KMS-11 (cell line): Measurements from ENCODE around the gene RNPS1.
"Not testable (repeated sequence)": the region's sequence is repeated elsewhere in the genome, so short reads cannot be mapped to it uniquely, and the experiment has no call there.

Source experiments
- H2AFZ ChIP-seq: fragments of 200-600 bp; sonication (generic); 2 replicates; pipeline ENCODE4 v1.6.1; 2016; ENCODE audit warnings: antibody characterized with exemption, mixed run types, low read depth
- H3K27ac ChIP-seq: fragments of 200-600 bp; sonication (generic); 2 replicates; pipeline ENCODE4 v1.6.1; 2016; ENCODE audit warnings: mild to moderate bottlenecking, mixed run types
- H3K27me3 ChIP-seq: fragments of 200-600 bp; sonication (generic); 2 replicates; pipeline ENCODE4 v1.6.1; 2017; ENCODE audit warnings: mild to moderate bottlenecking, low read depth, mixed run types, moderate library complexity; ENCODE audit not compliant: insufficient read depth
- H3K36me3 ChIP-seq: fragments of 200-600 bp; sonication (generic); 2 replicates; pipeline ENCODE4 v1.6.1; 2017; ENCODE audit warnings: mild to moderate bottlenecking, mixed run types; ENCODE audit not compliant: insufficient read depth
- H3K4me1 ChIP-seq: fragments of 200-600 bp; sonication (generic); 2 replicates; pipeline ENCODE4 v1.6.1; 2016; ENCODE audit warnings: mild to moderate bottlenecking, low read depth, mixed run types; ENCODE audit not compliant: poor library complexity, severe bottlenecking
- H3K4me2 ChIP-seq: fragments of 200-600 bp; sonication (generic); 2 replicates; pipeline ENCODE4 v1.7.0; 2016; ENCODE audit warnings: mild to moderate bottlenecking, mixed run types
- H3K4me3 ChIP-seq: fragments of 200-600 bp; sonication (generic); IDR thresholded peaks from 2 replicates; pipeline ENCODE4 v1.6.1; 2017; ENCODE audit warnings: low read depth, low read length, mixed read lengths; ENCODE audit not compliant: insufficient read depth
- H3K79me2 ChIP-seq: fragments of 200-600 bp; sonication (generic); 2 replicates; pipeline ENCODE4 v1.6.1; 2016; ENCODE audit warnings: low read depth, mixed run types; ENCODE audit not compliant: insufficient read depth
- H3K9ac ChIP-seq: fragments of 200-600 bp; sonication (generic); 2 replicates; pipeline ENCODE4 v1.6.1; 2016; ENCODE audit warnings: mild to moderate bottlenecking, mixed run types
- H4K20me1 ChIP-seq: fragments of 200-600 bp; sonication (generic); 2 replicates; pipeline ENCODE4 v1.6.1; 2016; ENCODE audit warnings: mild to moderate bottlenecking, mixed run types; ENCODE audit not compliant: insufficient read depth
- TF ChIP-seq, protein P1 (sequence below): fragments of 200-600 bp; sonication (generic); conservative IDR thresholded peaks from 2 replicates; pipeline ENCODE4 v1.6.1; 2017; ENCODE audit warnings: low read depth, mild to moderate bottlenecking, antibody characterized with exemption, low read length, moderate library complexity, mixed read lengths

Gene RNPS1

DNA sequence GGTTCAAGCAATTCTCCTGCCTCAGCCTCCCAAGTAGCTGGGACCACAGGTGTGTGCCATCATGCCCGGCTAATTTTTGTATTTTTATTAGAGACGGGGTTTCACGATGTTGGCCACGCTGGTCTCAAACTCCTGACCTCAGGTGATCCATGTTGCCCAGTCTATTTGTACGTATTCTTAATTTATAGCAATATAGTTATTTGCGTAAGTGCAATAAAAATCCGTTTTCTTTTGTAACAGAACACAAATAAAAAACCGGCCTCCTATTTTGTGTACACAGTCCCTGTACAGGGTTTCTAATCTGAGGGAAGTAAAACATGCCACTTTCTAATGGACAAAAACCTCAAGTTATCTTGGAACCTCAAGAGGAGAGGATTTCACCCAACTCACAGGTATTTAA lies 7.7 kb downstream of the RNPS1 start:
- Histone ChIP-seq H3K27me3 (0 out of 2 replicates have a peak, but pooled peaks cover 6% of the 10 kb centered on the region), H3K79me2 (peaks cover 70% of the 10 kb centered on the region), H3K27ac (no peak overlapping the region), H3K36me3 (peaks cover 43% of the 10 kb centered on the region; the same call in 1 of the 2 replicates), H3K4me1 (peaks cover 6% of the 10 kb centered on the region), H4K20me1 (peaks cover 21% of the 10 kb centered on the region), H2AFZ (no peak overlapping the region), H3K9ac (no peak overlapping the region), H3K4me2 (no peak overlapping the region), H3K4me3 (no peak overlapping the region)
- TF ChIP-seq, protein P1, sequence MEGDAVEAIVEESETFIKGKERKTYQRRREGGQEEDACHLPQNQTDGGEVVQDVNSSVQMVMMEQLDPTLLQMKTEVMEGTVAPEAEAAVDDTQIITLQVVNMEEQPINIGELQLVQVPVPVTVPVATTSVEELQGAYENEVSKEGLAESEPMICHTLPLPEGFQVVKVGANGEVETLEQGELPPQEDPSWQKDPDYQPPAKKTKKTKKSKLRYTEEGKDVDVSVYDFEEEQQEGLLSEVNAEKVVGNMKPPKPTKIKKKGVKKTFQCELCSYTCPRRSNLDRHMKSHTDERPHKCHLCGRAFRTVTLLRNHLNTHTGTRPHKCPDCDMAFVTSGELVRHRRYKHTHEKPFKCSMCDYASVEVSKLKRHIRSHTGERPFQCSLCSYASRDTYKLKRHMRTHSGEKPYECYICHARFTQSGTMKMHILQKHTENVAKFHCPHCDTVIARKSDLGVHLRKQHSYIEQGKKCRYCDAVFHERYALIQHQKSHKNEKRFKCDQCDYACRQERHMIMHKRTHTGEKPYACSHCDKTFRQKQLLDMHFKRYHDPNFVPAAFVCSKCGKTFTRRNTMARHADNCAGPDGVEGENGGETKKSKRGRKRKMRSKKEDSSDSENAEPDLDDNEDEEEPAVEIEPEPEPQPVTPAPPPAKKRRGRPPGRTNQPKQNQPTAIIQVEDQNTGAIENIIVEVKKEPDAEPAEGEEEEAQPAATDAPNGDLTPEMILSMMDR: no peak

GRCh38 chr16:2258530-2258929 lies 9.4 kb downstream of the RNPS1 start:
- not testable (repeated sequence) for H2AFZ ChIP-seq, H3K4me1 ChIP-seq, H3K27me3 ChIP-seq, H3K4me3 ChIP-seq, H4K20me1 ChIP-seq, H3K9ac ChIP-seq, H3K4me2 ChIP-seq, H3K27ac ChIP-seq
- H3K36me3 ChIP-seq: peaks cover 53% of the 10 kb centered on the region; the same call in 1 of the 2 replicates
- peaks cover 53% of the 10 kb centered on the region for H3K79me2 ChIP-seq

DNA sequence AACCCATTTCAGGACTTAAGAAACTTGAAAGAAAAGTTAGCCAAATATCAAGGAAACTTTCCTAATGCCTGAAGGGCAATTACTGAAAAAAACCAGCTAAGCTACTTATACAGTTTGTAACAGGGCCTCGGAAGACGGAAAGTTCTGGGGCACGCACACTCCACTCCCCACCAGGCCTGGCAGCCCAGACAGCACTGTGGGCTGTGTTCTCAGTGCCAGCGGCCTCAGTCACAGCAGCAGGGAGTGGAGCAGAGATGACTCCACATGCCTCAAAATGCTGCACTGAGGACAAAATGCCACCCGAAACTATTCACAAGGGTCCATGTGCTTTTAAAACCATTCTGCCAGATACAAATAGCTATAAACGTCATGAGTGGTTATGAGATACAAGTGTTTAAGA lies 10.2 kb downstream of the RNPS1 start:
- Histone ChIP-seq H3K36me3 (peaks cover 51% of the 10 kb centered on the region; the same call in 1 of the 2 replicates), H3K4me2 (no peak overlapping the region), H3K9ac (no peak overlapping the region), H3K4me1 (peaks cover 3% of the 10 kb centered on the region), H3K27me3 (0 out of 2 replicates have a peak, but pooled peaks cover 6% of the 10 kb centered on the region), H3K79me2 (peaks cover 45% of the 10 kb centered on the region; the same call in 1 of the 2 replicates), H4K20me1 (no peaks in the 10 kb centered on the region), H3K4me3 (no peak overlapping the region), H2AFZ (no peak overlapping the region), H3K27ac (no peak overlapping the region)
- TF ChIP-seq, protein P1: no peak

GRCh38 chr16:2256531-2257140 lies 11.3 kb downstream of the RNPS1 start:
- Histone ChIP-seq H3K27me3 (no peaks in the 10 kb centered on the region), H3K27ac (no peak overlapping the region), H2AFZ (no peak overlapping the region), H3K9ac (no peak overlapping the region), H3K4me2 (no peak overlapping the region), H3K4me3 (no peak overlapping the region), H3K79me2 (peaks cover 34% of the 10 kb centered on the region; the same call in 1 of the 2 replicates), H4K20me1 (no peaks in the 10 kb centered on the region), H3K4me1 (peaks cover 14% of the 10 kb centered on the region), H3K36me3 (peaks cover 42% of the 10 kb centered on the region; the same call in 1 of the 2 replicates)
- TF ChIP-seq, protein P1: no peak

DNA sequence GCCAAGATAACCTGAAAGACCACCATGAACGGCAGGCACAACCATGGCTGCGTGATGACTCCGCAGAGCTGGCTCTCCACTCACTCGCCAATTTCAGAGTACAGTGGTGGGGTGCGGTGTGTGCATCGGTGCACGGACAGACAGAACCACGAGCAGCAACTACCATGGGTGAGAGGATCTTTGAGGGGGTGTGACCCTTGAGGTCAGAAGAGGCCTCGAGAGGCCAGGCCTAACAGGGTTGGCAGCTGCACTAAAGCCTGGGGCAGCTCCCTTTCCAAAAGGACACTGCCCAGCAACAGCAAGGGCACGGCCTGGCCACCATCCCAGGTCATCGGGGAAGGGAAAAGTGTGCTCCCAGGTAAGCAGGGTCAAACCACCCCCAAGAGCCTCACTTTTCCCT lies 14.6 kb downstream of the RNPS1 start:
- H3K79me2 ChIP-seq: peaks cover 31% of the 10 kb centered on the region
- no peaks in the 10 kb centered on the region for H4K20me1 ChIP-seq
- H3K27me3 ChIP-seq: no peaks in the 10 kb centered on the region
- H3K9ac ChIP-seq: no peak overlapping the region
- no peak overlapping the region for H2AFZ ChIP-seq
- H3K4me2 ChIP-seq: no peak overlapping the region
- TF ChIP-seq, protein P1: no peak
- peaks cover 29% of the 10 kb centered on the region for H3K4me1 ChIP-seq
- peak overlapping the region; percentile 88; the same call in 1 of the 2 replicates for H3K27ac ChIP-seq
- no peak overlapping the region for H3K4me3 ChIP-seq
- H3K36me3 ChIP-seq: peaks cover 32% of the 10 kb centered on the region; the same call in 1 of the 2 replicates
